Measurements from ENCODE around the gene NBPF4.
"Not testable (repeated sequence)": the region's sequence is repeated elsewhere in the genome, so short reads cannot be mapped to it uniquely, and the experiment has no call there.

Gene NBPF4

GRCh38 chr1:108243976-108244375 lies at the start of gene NBPF4:
NBPF4 (minus strand) TSS chr1:108244076; CDS start chr1:108243761, 315 bp downstream.
- not testable (repeated sequence) for DNase-seq (ENCODE audit: low read depth)

- DNase-seq (ENCODE audit: low read depth): not testable (repeated sequence)
Observed at GRCh38 chr1:108282528-108283257, 38.8 kb upstream of the NBPF4 start.

- not testable (repeated sequence) for DNase-seq (ENCODE audit: low read depth)
Observed at GRCh38 chr1:108272485-108273327, 28.8 kb upstream of the NBPF4 start.

GRCh38 chr1:108267097-108267496 lies 23.2 kb upstream of the NBPF4 start:
- not testable (repeated sequence) for DNase-seq (ENCODE audit: low read depth)

DNA sequence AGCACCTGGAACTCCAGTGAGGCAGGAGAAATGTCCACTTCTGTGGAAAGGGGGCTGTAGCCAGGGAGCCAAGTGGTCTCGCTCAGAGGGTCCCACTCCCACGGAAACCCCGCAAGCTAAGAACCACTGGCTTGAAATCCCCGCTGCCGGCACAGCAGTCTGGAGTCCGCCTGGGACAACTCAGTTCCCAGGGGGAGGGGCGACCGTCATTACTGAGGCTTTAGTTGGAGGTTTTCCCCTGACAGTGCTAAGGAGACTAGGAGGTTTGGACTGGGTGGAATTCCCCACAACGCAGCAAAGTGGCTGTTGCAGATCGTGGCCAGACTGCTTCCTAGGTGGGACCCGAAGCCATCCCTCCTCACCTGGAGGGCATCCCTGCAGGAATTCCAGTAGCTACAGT lies 18.1 kb upstream of the NBPF4 start:
- not testable (repeated sequence) for DNase-seq (ENCODE audit: low read depth)

GRCh38 chr1:108261519-108261918 lies 17.6 kb upstream of the NBPF4 start:
- not testable (repeated sequence) for DNase-seq (ENCODE audit: low read depth)

GRCh38 chr1:108260578-108261259 lies 16.8 kb upstream of the NBPF4 start:
- DNase-seq (ENCODE audit: low read depth): not testable (repeated sequence)

- not testable (repeated sequence) for DNase-seq (ENCODE audit: low read depth)
Observed at GRCh38 chr1:108255426-108255825, 11.6 kb upstream of the NBPF4 start.

DNA sequence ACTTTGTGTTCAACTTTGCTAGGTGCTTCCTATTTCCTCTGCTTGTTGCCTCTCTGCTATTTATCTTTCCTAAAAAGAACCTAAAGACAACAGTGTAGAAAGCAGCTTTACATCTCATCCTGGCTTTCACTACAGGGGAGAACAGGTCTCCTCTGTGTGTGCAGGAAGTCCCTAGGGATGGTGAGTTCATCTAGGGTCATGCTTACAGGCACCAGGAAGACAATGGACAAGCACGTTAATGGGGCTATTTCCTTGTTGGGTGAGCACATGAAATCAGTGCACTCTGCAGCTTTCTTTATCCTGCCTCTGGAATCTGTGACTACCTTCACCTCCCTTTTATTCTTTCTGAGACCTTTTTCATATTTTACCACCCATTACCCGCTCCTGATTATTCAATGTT lies 4.5 kb downstream of the NBPF4 start:
- not testable (repeated sequence) for DNase-seq (ENCODE audit: low read depth)

GRCh38 chr1:108235308-108235707 lies 8.6 kb downstream of the NBPF4 start:
- DNase-seq (ENCODE audit: low read depth): not testable (repeated sequence)

- DNase-seq (ENCODE audit: low read depth): not testable (repeated sequence)
Observed at GRCh38 chr1:108232183-108232582, 11.7 kb downstream of the NBPF4 start.

- not testable (repeated sequence) for DNase-seq (ENCODE audit: low read depth)
Observed at GRCh38 chr1:108229976-108230375, 13.9 kb downstream of the NBPF4 start.

DNA sequence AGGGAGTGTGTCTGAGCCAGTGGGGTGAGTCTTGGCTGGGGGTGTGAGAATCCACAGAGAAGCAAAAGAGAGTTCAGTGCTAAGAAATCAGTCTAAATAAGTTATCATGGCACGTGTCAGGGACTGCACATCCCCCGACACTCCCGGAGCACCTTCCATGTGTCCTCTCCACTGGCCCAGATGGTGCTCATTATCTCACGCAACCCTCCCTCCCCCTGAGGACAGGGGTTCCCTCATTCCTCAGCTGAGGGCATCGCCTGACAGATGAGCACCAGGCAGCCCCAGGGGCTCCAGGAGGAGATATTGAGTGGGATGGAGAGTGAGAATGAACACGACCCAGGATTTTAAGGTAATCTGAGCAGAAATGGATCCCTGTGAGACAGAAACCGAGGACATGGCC lies 16.1 kb downstream of the NBPF4 start:
- DNase-seq (ENCODE audit: low read depth): not testable (repeated sequence)

DNA sequence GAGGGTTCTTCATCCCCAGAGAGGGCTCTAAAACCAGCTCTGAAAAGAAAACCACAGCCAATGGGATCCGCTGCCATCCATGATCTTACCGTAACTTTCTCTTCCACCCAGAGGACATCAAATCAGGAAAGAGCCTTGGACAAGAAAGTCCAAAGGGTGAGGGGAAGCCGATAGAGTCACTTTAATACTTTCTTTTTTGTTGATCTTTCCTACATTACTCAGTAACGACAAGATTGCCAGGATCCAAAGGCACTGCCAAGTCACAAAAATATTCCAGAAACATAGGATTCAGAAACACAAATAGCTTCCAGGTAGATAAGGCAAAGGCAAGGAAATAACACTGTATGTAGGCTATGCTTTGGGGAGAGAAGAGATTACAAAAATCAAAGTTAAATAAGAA lies 17.0 kb downstream of the NBPF4 start:
- not testable (repeated sequence) for DNase-seq (ENCODE audit: low read depth)

GRCh38 chr1:108223226-108223625 lies 20.6 kb downstream of the NBPF4 start:
- DNase-seq (ENCODE audit: low read depth): not testable (repeated sequence)

DNA sequence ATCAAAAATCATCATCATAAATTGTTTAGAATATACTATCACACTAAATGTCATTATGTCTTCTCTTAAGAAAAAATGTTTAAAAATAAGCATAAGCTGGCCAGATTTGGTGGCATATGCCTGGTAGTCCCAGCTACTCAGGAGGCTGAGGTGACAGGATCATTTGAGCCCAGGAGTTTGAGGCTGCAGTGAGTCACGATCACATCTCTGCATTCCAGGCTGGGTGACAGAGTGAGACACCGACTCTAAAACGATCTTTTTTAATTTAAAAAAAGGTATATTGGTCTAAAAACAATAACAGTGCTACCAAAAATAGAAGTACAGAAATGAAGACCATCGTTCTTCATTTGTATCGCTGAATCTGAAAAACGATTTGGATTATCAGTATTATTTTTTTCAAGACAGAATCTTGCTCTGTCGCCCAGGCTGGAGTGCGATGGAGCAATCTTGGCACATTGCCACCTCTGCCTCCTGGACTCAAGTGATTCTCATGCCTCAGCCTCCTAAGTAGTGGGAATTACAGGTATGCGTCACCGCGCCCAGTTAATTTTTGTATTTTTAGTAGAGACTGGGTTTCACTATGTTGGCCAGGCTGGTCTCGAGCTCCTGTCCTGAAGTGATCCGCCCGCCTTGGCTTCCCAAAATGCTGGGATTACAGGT lies 26.2 kb downstream of the NBPF4 start:
- DNase-seq (ENCODE audit: low read depth): not testable (repeated sequence)

GRCh38 chr1:108217007-108217406 lies 26.9 kb downstream of the NBPF4 start:
- DNase-seq (ENCODE audit: low read depth): not testable (repeated sequence)

DNA sequence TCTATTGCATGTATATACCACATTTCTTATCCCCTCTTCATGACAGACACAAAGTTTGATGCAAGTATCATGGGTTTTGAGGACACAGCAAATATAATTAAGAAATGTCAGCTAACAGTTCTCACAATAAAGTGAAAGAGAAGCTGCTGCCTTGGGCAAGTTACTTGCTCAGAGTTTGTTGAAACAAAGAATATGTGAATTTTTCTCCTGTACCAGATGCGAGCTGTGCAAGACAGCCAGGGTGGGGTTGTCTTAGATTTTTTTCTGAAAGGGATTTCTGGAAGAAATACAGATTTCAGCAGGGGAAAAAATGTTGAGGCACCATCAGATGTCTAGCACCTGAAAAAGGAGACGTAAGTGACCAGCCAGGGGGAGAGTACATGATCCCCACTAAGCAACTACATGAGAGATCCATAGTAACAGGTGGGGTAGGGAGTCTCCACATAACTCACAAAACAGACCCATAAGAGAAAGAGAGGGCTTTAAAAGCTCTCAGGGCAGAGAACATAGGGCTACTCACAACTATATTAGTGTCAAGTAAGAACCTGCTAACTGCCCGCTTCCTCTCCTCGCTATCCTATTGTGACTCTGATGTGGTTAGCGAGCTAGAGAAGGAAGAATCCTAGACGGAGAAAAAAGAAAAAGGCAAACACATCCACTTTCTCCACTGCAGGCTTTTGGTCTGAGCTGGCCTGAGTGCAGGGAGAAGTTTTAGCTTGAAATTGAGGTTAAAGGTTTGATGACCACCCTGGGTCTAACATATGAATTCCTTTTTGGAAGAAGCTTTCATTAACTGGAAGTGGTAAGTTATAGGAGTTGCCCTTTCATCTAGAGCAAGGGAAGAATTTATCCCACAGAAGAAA lies 27.6 kb downstream of the NBPF4 start:
- DNase-seq (ENCODE audit: low read depth): not testable (repeated sequence)

GRCh38 chr1:108214641-108215465 lies 29.0 kb downstream of the NBPF4 start:
- not testable (repeated sequence) for DNase-seq (ENCODE audit: low read depth)

GRCh38 chr1:108211014-108211413 lies 32.9 kb downstream of the NBPF4 start:
- no peak for DNase-seq (ENCODE audit: low read depth)

Measured in stimulated activated CD8-positive, alpha-beta memory T cell treated with anti-CD3 and anti-CD28 coated beads, Interleukin-12 subunit alpha, Interleukin-12 subunit beta, amount 100 ng/mL, for 4 hours (primary cell).